H9 (cell line): ENCODE data around the gene IL9R. TPM values are rescaled to one million over a fixed set of nuclear protein-coding genes. Genes with fewer than 3 reads are reported as not detected.
"Not testable (repeated sequence)": the region's sequence is repeated elsewhere in the genome, so short reads cannot be mapped to it uniquely, and the experiment has no call there.

Experiments
- DNase-seq: peaks from one replicate; pipeline ENCODE4 v3.0.0-alpha.2; 2017
- H2AFZ ChIP-seq: one replicate; pipeline ENCODE4 v1.6.1; 2013; ENCODE audit warnings: mild to moderate bottlenecking, low read length, control low read depth, moderate library complexity
- H2AK5ac ChIP-seq: 2 replicates; pipeline ENCODE4 v1.6.1; 2013; ENCODE audit warnings: low read length, control low read depth, mixed read lengths; ENCODE audit not compliant: insufficient read length
- H2BK120ac ChIP-seq: one replicate; pipeline ENCODE4 v1.6.1; 2013; ENCODE audit warnings: low read depth, mild to moderate bottlenecking, low read length, control low read depth, inconsistent platforms; ENCODE audit not compliant: poor library complexity, severe bottlenecking
- H2BK12ac ChIP-seq: 2 replicates; pipeline ENCODE4 v1.6.1; 2013; ENCODE audit warnings: low read length, control low read depth, mixed read lengths, low read depth; ENCODE audit not compliant: insufficient read length
- H2BK15ac ChIP-seq: 2 replicates; pipeline ENCODE4 v1.6.1; 2013; ENCODE audit warnings: low read depth, low read length, control low read depth
- H2BK20ac ChIP-seq: one replicate; pipeline ENCODE4 v1.6.1; 2013; ENCODE audit warnings: low read depth, mild to moderate bottlenecking, low read length, control low read depth, inconsistent platforms; ENCODE audit not compliant: poor library complexity, severe bottlenecking
- H2BK5ac ChIP-seq: 2 replicates; pipeline ENCODE4 v1.6.1; 2013; ENCODE audit warnings: low read length, control low read depth, mixed read lengths; ENCODE audit not compliant: insufficient read length
- H3K14ac ChIP-seq: 2 replicates; pipeline ENCODE4 v1.6.1; 2013; ENCODE audit warnings: low read length, control low read depth; ENCODE audit not compliant: insufficient read depth
- H3K18ac ChIP-seq: 2 replicates; pipeline ENCODE4 v1.6.1; 2013; ENCODE audit warnings: low read depth, mild to moderate bottlenecking, mixed read lengths, low read length, control low read depth; ENCODE audit not compliant: insufficient read length
- H3K23ac ChIP-seq: 2 replicates; pipeline ENCODE4 v1.6.1; 2013; ENCODE audit warnings: low read length, control low read depth, mixed read lengths, low read depth; ENCODE audit not compliant: insufficient read length
- H3K23me2 ChIP-seq: 2 replicates; pipeline ENCODE4 v1.6.1; 2013; ENCODE audit warnings: low read depth, mild to moderate bottlenecking, mixed read lengths, low read length, control low read depth; ENCODE audit not compliant: insufficient read length, poor library complexity, severe bottlenecking
- H3K27ac ChIP-seq: 2 replicates; pipeline ENCODE4 v1.5.1; 2013; ENCODE audit warnings: low read length, control low read depth, mixed read lengths, low read depth; ENCODE audit not compliant: insufficient read length
- H3K27me3 ChIP-seq: 2 replicates; pipeline ENCODE4 v1.6.1; 2013; ENCODE audit warnings: low read length, control low read depth, inconsistent platforms; ENCODE audit not compliant: insufficient read depth
- H3K4ac ChIP-seq: 2 replicates; pipeline ENCODE4 v1.6.1; 2013; ENCODE audit warnings: low read depth, mild to moderate bottlenecking, control low read depth, inconsistent platforms, low read length, moderate library complexity
- H3K4me1 ChIP-seq: 2 replicates; pipeline ENCODE4 v1.6.1; 2013; ENCODE audit warnings: low read length, control low read depth, inconsistent platforms; ENCODE audit not compliant: insufficient read depth
- H3K4me2 ChIP-seq: 2 replicates; pipeline ENCODE4 v1.6.1; 2013; ENCODE audit warnings: low read length, control low read depth, mixed read lengths; ENCODE audit not compliant: insufficient read length, insufficient read depth
- H3K56ac ChIP-seq: 2 replicates; pipeline ENCODE4 v1.6.1; 2013; ENCODE audit warnings: low read depth, mild to moderate bottlenecking, mixed read lengths, low read length, control low read depth; ENCODE audit not compliant: insufficient read length
- H3K79me1 ChIP-seq: 2 replicates; pipeline ENCODE4 v1.6.1; 2013; ENCODE audit warnings: low read depth, mild to moderate bottlenecking, moderate library complexity, low read length, control low read depth, inconsistent platforms; ENCODE audit not compliant: insufficient read depth, poor library complexity, severe bottlenecking
- H3K79me2 ChIP-seq: 2 replicates; pipeline ENCODE4 v1.6.1; 2013; ENCODE audit warnings: low read length, control low read depth, inconsistent platforms; ENCODE audit not compliant: insufficient read depth
- H3K9ac ChIP-seq: 2 replicates; pipeline ENCODE4 v1.6.1; 2013; ENCODE audit warnings: low read length, control low read depth, mixed read lengths; ENCODE audit not compliant: insufficient read length; ENCODE audit errors: extremely low read depth
- H3K9me3 ChIP-seq: one replicate; pipeline ENCODE4 v1.6.1; 2013; ENCODE audit warnings: low read depth, low read length, inconsistent platforms; ENCODE audit not compliant: control insufficient read depth
- H3T11ph ChIP-seq: one replicate; pipeline ENCODE4 v1.6.1; 2013; ENCODE audit warnings: mild to moderate bottlenecking, low read length, control low read depth, inconsistent platforms
- H4K20me1 ChIP-seq: one replicate; pipeline ENCODE4 v1.6.1; 2013; ENCODE audit not compliant: control insufficient read depth, insufficient read length, insufficient read depth
- H4K5ac ChIP-seq: 2 replicates; pipeline ENCODE4 v1.6.1; 2013; ENCODE audit warnings: low read depth, mild to moderate bottlenecking, mixed read lengths, low read length, control low read depth; ENCODE audit not compliant: insufficient read length
- H4K8ac ChIP-seq: replicated peaks from 2 replicates; pipeline ENCODE4 v1.6.1; 2013; ENCODE audit warnings: low read length, control low read depth, mixed read lengths, low read depth; ENCODE audit not compliant: insufficient read length
- H4K91ac ChIP-seq: 2 replicates; pipeline ENCODE4 v1.6.1; 2013; ENCODE audit warnings: low read depth, mild to moderate bottlenecking, moderate library complexity, mixed read lengths, low read length, control low read depth; ENCODE audit not compliant: insufficient read length
- H3K27ac Mint-ChIP-seq, 3 experiments: 2 replicates in 2 of 3; 3 replicates in 1 of 3; pipeline ENCODE4 v1.8.0; 2020 to 2021; ENCODE audit warnings: mixed read lengths in 3 of 3, mild to moderate bottlenecking in 1 of 3, moderate library complexity in 1 of 3
- H3K27me3 Mint-ChIP-seq: 2 replicates; pipeline ENCODE4 v1.8.0; 2021; ENCODE audit warnings: low read depth, mild to moderate bottlenecking, moderate library complexity, mixed read lengths
- H3K36me3 Mint-ChIP-seq, 3 experiments: 2 replicates in 2 of 3; 3 replicates in 1 of 3; pipeline ENCODE4 v1.8.0; 2020 to 2021; ENCODE audit warnings: low read depth in 3 of 3, mixed read lengths in 3 of 3; ENCODE audit not compliant: insufficient read depth in 1 of 3
- H3K4me1 Mint-ChIP-seq, 2 experiments: 2 replicates each; pipeline ENCODE4 v1.8.0; 2020; ENCODE audit warnings: mixed read lengths in 2 of 2
- H3K4me3 Mint-ChIP-seq, 2 experiments: 2 replicates in 1 of 2; 3 replicates in 1 of 2; pipeline ENCODE4 v1.8.0; 2020 to 2021; ENCODE audit warnings: mild to moderate bottlenecking in 2 of 2, mixed read lengths in 2 of 2, moderate library complexity in 1 of 2
- H3K9me3 Mint-ChIP-seq, 2 experiments: 2 replicates in 1 of 2; 3 replicates in 1 of 2; pipeline ENCODE4 v1.8.0; 2020; ENCODE audit warnings: mild to moderate bottlenecking in 2 of 2, mixed read lengths in 2 of 2, moderate library complexity in 1 of 2
- WGBS: extraction: QIAGEN DNeasy Blood & Tissue Kit; methylation state at CpG from one replicate; pipeline ENCODE4 v1.1.7; 2013; ENCODE audit warnings: missing lambda C conversion rate, low lambda C conversion rate, mixed read lengths; ENCODE audit not compliant: insufficient read length; ENCODE audit errors: extremely low coverage; 5-methylcytosine and 5-hydroxymethylcytosine counted together
- total RNA-seq: library from RNA; stranded (reverse); gene quantifications from 2 replicates; pipeline ENCODE4 v1.2.1, GENCODE V29; 2021

The IL9R gene
- total RNA-seq, 1 experiment from 2014 or later: 0.72 TPM

DNA sequence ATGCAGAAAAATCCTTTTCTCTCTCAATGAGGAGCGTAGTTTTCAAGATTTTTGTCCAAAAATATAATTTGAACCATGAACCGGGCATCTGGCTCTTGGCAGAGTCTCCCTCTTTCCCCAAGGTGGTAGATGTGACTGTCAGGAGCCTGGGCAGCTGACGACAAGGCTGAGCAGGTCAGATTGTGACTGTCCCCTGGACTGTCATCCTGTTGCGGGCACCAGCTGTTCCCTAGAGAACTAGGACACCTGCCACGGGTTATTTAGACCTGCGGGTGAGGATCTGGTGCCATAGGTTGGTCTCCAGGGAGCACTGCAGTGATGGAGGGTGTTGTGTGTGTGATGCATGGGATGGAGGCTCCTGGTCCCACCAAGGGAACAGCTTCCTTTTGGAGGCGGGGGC, 10.9 kb downstream of the IL9R start:
- WGBS: no CpG with 5 or more reads among the region's 7 CpGs
- H3K23me2 ChIP-seq, H3K9ac ChIP-seq, H2BK5ac ChIP-seq, H3K4me2 ChIP-seq, H2BK120ac ChIP-seq, H4K91ac ChIP-seq, H3K23ac ChIP-seq, H3K4me3 Mint-ChIP-seq, H3T11ph ChIP-seq, H3K4me1 Mint-ChIP-seq, H3K18ac ChIP-seq, H3K4ac ChIP-seq, H3K56ac ChIP-seq, H2AFZ ChIP-seq, H3K36me3 Mint-ChIP-seq, H2BK12ac ChIP-seq, H2BK15ac ChIP-seq, H3K27me3 ChIP-seq, H3K79me1 ChIP-seq, DNase-seq, H3K9me3 ChIP-seq, H2AK5ac ChIP-seq, H3K14ac ChIP-seq, H3K27ac ChIP-seq, H3K27me3 Mint-ChIP-seq, H3K4me1 ChIP-seq, H3K79me2 ChIP-seq, H3K27ac Mint-ChIP-seq, H2BK20ac ChIP-seq, H4K20me1 ChIP-seq, H4K8ac ChIP-seq, H4K5ac ChIP-seq: not testable (repeated sequence)
- peaks cover 23 to 24% of the 10 kb centered on the region in 2 experiments for H3K9me3 Mint-ChIP-seq
